GM12874 (cell line): Measurements from ENCODE around the gene LAS1L.
A peak's percentile ranks its signal among the peaks of the same experiment; 100 is the strongest.

Source experiments
- CTCF ChIP-seq: IDR thresholded peaks from 2 replicates; pipeline ENCODE4 v1.5.1; 2011; ENCODE audit warnings: low read depth, mild to moderate bottlenecking, control low read depth, low read length, moderate library complexity; ENCODE audit not compliant: insufficient read depth

Gene LAS1L

GRCh38 chrX:65528705-65529340, 5.8 kb downstream of the LAS1L start:
- TF ChIP-seq CTCF = peak; percentile 95

GRCh38 chrX:65528293-65528692, 6.3 kb downstream of the LAS1L start:
- TF ChIP-seq CTCF = no peak

- TF ChIP-seq CTCF = no peak
Measured at GRCh38 chrX:65524139-65524538, 10.4 kb downstream of the LAS1L start.

GRCh38 chrX:65522739-65523372, 11.7 kb downstream of the LAS1L start:
- TF ChIP-seq CTCF = no peak

GRCh38 chrX:65517923-65518322, 16.7 kb downstream of the LAS1L start:
- TF ChIP-seq CTCF = no peak

GRCh38 chrX:65516756-65517155, 17.8 kb downstream of the LAS1L start:
- TF ChIP-seq CTCF = no peak

- TF ChIP-seq CTCF = no peak
Measured at GRCh38 chrX:65513610-65514009, 21.0 kb downstream of the LAS1L start.
